PC-9 (cell line): Measurements from ENCODE around the gene BUD13. TPM values are rescaled to one million over a fixed set of nuclear protein-coding genes. Genes with fewer than 3 reads are reported as not detected.

Experiments used
- BruUV-seq: library from RNA; stranded (reverse); fragments of 400-500 nt; replicated peaks from 2 replicates; lab custom pipeline; 2021; lab: Mats Ljungman, UMichigan
- CTCF ChIA-PET: fragments of 300-600 bp; sonication (Branson Sonifier 250); formaldehyde crosslinking; loops from one replicate; lab custom pipeline; 2022; ENCODE audit warnings: antibody characterized with exemption; lab: Charles Lee
- POLR2A ChIA-PET: fragments of 300-600 bp; sonication (Branson Sonifier 250); formaldehyde crosslinking; loops from one replicate; lab custom pipeline; 2022; ENCODE audit warnings: antibody characterized with exemption; ENCODE audit not compliant: unreplicated experiment; lab: Charles Lee
- DNase-seq, 2 experiments: peaks; one replicate each; pipeline versions ENCODE4 v3.0.0 to v3.0.0-alpha.2; 2015 to 2022; ENCODE audit warnings: mixed read lengths in 1 of 2
- H2AFZ ChIP-seq: fragments of 200-600 bp; sonication (generic); 2 replicates; pipeline ENCODE4 v1.8.1; 2017; ENCODE audit warnings: antibody characterized with exemption
- H3F3A ChIP-seq: fragments of 200-600 bp; sonication (generic); 2 replicates; pipeline ENCODE4 v1.8.1; 2017; ENCODE audit warnings: antibody characterized with exemption, mild to moderate bottlenecking, low read depth; ENCODE audit not compliant: insufficient read depth
- H3K27ac ChIP-seq: fragments of 200-600 bp; sonication (generic); 2 replicates; pipeline ENCODE4 v1.6.1; 2016; ENCODE audit warnings: mixed run types
- H3K27me3 ChIP-seq: fragments of 200-600 bp; sonication (generic); 2 replicates; pipeline ENCODE4 v1.6.1; 2016; ENCODE audit warnings: low read depth, mixed run types; ENCODE audit not compliant: insufficient read depth
- H3K36me3 ChIP-seq: fragments of 200-600 bp; sonication (generic); 2 replicates; pipeline ENCODE4 v1.6.1; 2016; ENCODE audit warnings: low read depth, mixed run types
- H3K4me1 ChIP-seq: fragments of 200-600 bp; sonication (generic); replicated peaks from 2 replicates; pipeline ENCODE4 v1.6.1; 2016; ENCODE audit warnings: mixed run types; ENCODE audit not compliant: insufficient read depth
- H3K4me2 ChIP-seq: fragments of 200-600 bp; sonication (generic); 2 replicates; pipeline ENCODE4 v1.6.1; 2017; ENCODE audit warnings: mixed run types
- H3K4me3 ChIP-seq: fragments of 200-600 bp; sonication (generic); 2 replicates; pipeline ENCODE4 v1.6.1; 2016; ENCODE audit warnings: mixed run types
- H3K79me2 ChIP-seq: fragments of 200-600 bp; sonication (generic); 2 replicates; pipeline ENCODE4 v1.6.1; 2017; ENCODE audit warnings: low read depth, mixed run types
- H3K9me2 ChIP-seq: fragments of 200-600 bp; sonication (generic); 2 replicates; pipeline ENCODE4 v1.8.1; 2017; ENCODE audit warnings: mild to moderate bottlenecking; ENCODE audit not compliant: insufficient read depth
- H3K9me3 ChIP-seq: fragments of 200-600 bp; sonication (generic); 2 replicates; pipeline ENCODE4 v1.8.1; 2016; ENCODE audit warnings: low read depth; ENCODE audit not compliant: insufficient read depth
- H4K20me1 ChIP-seq: fragments of 200-600 bp; sonication (generic); 2 replicates; pipeline ENCODE4 v1.8.1; 2017; ENCODE audit not compliant: insufficient read depth
- EZH2 ChIP-seq: fragments of 200-600 bp; sonication (generic); IDR thresholded peaks from 2 replicates; pipeline ENCODE4 v1.8.0; 2017; ENCODE audit warnings: antibody characterized with exemption, low read depth
- intact Hi-C: fragments of 100-400 bp; cut with micrococcal nuclease; formaldehyde crosslinking; loops from one replicate; pipeline ENCODE4 v1.10.0; 2022; ENCODE audit not compliant: unreplicated experiment
- total RNA-seq: library from RNA; stranded (reverse); gene quantifications from 2 replicates; pipeline ENCODE4 v1.2.3, GENCODE V29; 2021
- TF ChIP-seq, protein P1 (sequence below): fragments of 200-600 bp; sonication (generic); conservative IDR thresholded peaks from 2 replicates; pipeline ENCODE4 v1.6.1; 2017; ENCODE audit warnings: mixed run types, antibody characterized with exemption, mild to moderate bottlenecking, moderate library complexity

The BUD13 gene
- total RNA-seq, 1 experiment from 2014 or later: 16.4 TPM

DNA sequence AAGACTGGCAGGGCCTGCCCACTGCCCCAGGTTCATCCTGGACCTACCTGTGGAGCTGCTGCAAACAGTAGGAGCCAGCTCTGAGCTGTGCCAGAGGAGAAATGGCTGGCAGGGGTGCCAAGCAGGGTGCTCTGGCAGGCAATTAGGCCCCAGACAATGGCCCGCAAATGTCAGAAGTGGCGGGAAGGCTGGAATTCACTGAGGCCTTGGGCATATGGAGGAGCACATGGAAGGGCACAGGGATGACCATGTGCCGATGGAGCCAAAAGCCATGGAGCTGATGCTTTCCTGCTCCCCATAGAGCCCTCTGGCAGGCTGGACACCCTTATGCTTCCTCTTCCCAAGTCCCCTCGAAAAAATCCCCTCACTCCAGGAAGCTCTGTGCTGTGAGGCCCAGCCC is 62.0 kb downstream of the BUD13 start:
- H3K4me2 ChIP-seq: no peak overlapping the region
- TF ChIP-seq, protein P1, sequence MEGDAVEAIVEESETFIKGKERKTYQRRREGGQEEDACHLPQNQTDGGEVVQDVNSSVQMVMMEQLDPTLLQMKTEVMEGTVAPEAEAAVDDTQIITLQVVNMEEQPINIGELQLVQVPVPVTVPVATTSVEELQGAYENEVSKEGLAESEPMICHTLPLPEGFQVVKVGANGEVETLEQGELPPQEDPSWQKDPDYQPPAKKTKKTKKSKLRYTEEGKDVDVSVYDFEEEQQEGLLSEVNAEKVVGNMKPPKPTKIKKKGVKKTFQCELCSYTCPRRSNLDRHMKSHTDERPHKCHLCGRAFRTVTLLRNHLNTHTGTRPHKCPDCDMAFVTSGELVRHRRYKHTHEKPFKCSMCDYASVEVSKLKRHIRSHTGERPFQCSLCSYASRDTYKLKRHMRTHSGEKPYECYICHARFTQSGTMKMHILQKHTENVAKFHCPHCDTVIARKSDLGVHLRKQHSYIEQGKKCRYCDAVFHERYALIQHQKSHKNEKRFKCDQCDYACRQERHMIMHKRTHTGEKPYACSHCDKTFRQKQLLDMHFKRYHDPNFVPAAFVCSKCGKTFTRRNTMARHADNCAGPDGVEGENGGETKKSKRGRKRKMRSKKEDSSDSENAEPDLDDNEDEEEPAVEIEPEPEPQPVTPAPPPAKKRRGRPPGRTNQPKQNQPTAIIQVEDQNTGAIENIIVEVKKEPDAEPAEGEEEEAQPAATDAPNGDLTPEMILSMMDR: no peak
- no peak for TF ChIP-seq EZH2
- CTCF ChIA-PET: interaction anchor here (0.6 kb wide), 1 partner anchor 157 kb away, joined by 7 read pairs; no protein-coding TSS in a partner anchor
- no TSS peak for BruUV-seq
- H3K4me3 ChIP-seq: no peak overlapping the region
- H2AFZ ChIP-seq: no peak overlapping the region
- no peaks in the 10 kb centered on the region for H3K79me2 ChIP-seq
- no peaks in the 10 kb centered on the region for H3K9me3 ChIP-seq
- H3K27me3 ChIP-seq: peaks cover 42% of the 10 kb centered on the region
- no peaks in the 10 kb centered on the region for H3F3A ChIP-seq
- POLR2A ChIA-PET: no interaction called here
- intact Hi-C loops: no loop called here
- no peak overlapping the region for H3K27ac ChIP-seq
- DNase-seq: no peak
- H3K4me1 ChIP-seq: no peaks in the 10 kb centered on the region
- no peaks in the 10 kb centered on the region for H3K36me3 ChIP-seq
- no peaks in the 10 kb centered on the region for H4K20me1 ChIP-seq
- no peaks in the 10 kb centered on the region for H3K9me2 ChIP-seq

DNA sequence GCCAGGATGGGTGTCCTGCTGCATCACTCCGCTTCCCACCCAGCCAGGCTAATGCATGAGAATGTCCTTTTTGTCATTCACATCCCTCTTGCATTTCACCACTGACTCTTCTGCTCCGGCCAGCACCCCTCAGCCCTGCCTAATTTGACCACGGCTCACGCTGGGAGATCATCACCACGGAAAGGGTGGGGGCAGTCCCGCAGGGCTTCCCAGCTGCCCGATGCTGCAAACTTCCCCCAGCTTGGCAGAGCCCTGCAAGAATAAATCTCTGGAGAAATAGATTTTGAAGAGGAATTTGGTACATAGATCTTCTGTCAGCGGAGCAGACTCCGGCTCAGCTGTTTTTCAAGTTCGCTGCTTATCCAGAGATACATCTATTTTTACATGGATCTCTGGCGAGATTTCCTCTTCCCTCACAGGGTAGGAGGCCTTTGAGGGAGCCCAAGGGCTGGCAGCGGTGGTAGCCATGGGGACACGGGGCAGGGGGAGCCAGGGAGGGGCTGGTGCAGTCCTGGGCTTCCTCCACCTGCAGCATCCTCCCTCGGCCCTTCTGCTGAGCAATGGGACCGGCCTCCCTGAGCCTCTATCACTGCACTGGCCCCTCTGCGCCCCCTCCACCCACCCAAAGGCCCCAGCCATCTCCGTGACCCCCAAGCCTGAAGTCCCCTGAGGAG is 62.6 kb downstream of the BUD13 start:
- no peaks in the 10 kb centered on the region for H4K20me1 ChIP-seq
- H3K4me3 ChIP-seq: no peak overlapping the region
- ChIA-PET CTCF (no interaction called here), POLR2A (no interaction called here)
- no peaks in the 10 kb centered on the region for H3K9me2 ChIP-seq
- TF ChIP-seq EZH2: no peak
- TF ChIP-seq, protein P1: no peak
- no peak overlapping the region for H2AFZ ChIP-seq
- no peak for DNase-seq
- H3K4me2 ChIP-seq: no peak overlapping the region
- no peaks in the 10 kb centered on the region for H3K9me3 ChIP-seq
- H3K36me3 ChIP-seq: no peaks in the 10 kb centered on the region
- no TSS peak for BruUV-seq
- no peaks in the 10 kb centered on the region for H3K4me1 ChIP-seq
- H3K27ac ChIP-seq: no peak overlapping the region
- H3K79me2 ChIP-seq: no peaks in the 10 kb centered on the region
- H3F3A ChIP-seq: no peaks in the 10 kb centered on the region
- H3K27me3 ChIP-seq: peaks cover 42% of the 10 kb centered on the region
- intact Hi-C loops: no loop called here

DNA sequence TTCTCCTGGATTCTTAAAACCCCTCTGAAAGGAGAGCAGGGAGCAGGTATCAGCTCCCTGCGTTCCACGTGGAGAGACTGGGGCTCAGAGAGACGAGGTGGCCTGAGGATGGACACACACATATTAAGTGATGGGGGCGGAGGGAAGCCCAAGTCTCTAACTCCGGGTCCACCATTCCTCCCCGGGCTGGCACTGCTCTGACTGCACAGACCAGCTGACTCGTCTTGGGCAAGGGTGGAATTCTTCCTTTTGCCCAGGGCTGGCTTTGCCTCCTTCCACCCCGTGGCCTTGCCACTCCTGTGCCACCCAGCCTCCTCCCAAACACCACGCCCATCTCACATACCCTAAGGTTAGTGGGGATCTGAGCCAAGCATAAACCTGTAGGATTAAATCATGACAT is 65.0 kb downstream of the BUD13 start:
- Histone ChIP-seq H3K27ac (no peak overlapping the region), H2AFZ (no peak overlapping the region), H3K4me2 (peak overlapping the region; percentile 45), H3K79me2 (no peaks in the 10 kb centered on the region), H4K20me1 (no peaks in the 10 kb centered on the region), H3K4me1 (no peaks in the 10 kb centered on the region), H3F3A (no peaks in the 10 kb centered on the region), H3K4me3 (peak overlapping the region; percentile 24; the same call in 1 of the 2 replicates), H3K9me3 (no peaks in the 10 kb centered on the region), H3K36me3 (no peaks in the 10 kb centered on the region), H3K27me3 (peaks cover 46% of the 10 kb centered on the region), H3K9me2 (no peaks in the 10 kb centered on the region)
- POLR2A ChIA-PET: no interaction called here
- no peak for TF ChIP-seq EZH2
- TF ChIP-seq, protein P1: no peak
- BruUV-seq: no TSS peak
- intact Hi-C loops: no loop called here
- CTCF ChIA-PET: no interaction called here
- DNase-seq: peak in 1 of 2 experiments; percentile 19
